ENCODE measurements around the gene IL17REL.

The IL17REL gene

GRCh38 chr22:49966774-49967705 lies 45.5 kb downstream of the IL17REL start:
- no peak for DNase-seq

DNA sequence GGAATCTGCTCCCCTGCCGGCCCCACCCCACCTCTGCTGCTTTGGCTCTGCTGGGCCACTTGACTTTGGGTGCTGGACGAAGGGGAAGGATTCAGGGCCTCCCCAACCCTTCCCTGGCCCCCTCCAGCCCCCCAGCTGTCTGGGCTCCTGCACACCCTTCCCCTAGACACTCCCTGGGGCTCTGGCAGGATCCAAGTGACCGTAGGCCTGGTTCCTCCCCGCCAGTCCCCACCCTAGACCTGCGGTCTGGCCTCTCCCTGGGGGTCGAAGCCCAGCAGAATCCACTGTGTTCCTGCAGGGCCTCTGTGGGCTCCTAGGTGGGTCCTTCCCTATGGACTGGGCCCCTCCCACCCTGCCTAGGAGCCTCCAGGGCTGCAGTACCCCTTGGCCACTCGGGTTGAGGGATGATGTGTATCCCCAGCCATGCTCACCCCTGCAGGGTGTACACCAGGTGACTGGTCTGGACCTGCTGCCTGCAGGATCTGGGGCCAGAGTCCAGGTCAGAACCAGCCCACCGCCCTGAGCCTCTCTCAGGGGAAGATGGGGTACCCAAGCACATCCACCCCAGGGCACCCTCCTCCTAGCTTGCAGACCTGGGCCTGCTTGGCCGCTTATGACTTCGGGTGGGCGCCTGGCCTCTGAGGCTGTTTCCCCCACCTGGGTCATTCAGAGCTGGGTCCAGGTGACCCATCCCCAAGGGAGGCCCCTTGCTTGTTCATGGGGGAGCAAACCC lies 46.4 kb downstream of the IL17REL start:
- no peak for DNase-seq

DNA sequence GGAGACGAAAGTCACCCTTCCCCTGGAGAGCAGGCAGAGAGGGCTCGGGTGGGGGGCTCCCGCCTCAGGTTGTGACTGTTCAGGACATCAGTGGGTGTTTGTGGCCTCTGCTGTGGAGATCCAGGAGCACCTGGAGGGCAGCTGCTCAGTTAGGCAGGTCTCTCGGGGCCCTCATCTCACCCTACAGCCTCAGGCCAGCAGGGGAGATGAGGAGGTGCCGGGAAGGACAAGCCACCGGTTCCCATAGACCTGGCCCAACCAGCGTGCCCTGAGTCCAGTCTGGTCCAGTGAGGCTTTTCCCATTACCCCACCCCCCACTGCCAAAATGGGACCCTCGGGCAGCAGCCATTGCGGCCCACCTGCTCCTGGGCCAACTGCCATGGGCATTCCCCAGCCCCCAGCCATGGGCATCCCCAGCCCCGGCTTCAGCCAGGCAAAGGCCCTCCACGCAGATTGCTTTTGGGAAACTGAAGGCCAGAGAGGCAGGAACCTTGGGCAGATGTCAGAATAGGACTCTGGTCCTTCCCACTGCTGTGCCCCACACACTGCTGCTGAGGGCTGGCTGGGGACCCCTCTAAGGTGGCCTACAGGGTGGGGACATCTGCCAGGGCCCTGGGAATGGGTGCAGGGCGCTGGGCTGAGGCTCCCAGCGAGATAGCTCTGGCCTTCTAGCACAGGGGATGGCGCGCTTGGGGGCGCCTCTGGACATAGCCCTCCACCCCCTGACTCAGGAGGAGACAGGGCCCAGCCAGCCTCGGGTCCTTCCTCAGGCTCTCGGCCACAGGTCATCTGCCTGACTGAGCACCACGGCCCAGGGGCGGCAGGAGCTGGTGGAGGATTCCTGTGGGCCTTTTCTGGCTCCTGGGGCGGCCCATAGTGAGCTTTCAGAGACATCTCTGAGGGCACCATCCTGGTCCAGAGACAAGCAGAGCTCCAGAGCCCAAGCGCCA lies 47.2 kb downstream of the IL17REL start:
- DNase-seq, result no peak

- DNase-seq, result no peak
Observed at GRCh38 chr22:49964136-49965090, 48.2 kb downstream of the IL17REL start.

- no peak for DNase-seq
Observed at GRCh38 chr22:49963647-49964026, 48.9 kb downstream of the IL17REL start.

DNA sequence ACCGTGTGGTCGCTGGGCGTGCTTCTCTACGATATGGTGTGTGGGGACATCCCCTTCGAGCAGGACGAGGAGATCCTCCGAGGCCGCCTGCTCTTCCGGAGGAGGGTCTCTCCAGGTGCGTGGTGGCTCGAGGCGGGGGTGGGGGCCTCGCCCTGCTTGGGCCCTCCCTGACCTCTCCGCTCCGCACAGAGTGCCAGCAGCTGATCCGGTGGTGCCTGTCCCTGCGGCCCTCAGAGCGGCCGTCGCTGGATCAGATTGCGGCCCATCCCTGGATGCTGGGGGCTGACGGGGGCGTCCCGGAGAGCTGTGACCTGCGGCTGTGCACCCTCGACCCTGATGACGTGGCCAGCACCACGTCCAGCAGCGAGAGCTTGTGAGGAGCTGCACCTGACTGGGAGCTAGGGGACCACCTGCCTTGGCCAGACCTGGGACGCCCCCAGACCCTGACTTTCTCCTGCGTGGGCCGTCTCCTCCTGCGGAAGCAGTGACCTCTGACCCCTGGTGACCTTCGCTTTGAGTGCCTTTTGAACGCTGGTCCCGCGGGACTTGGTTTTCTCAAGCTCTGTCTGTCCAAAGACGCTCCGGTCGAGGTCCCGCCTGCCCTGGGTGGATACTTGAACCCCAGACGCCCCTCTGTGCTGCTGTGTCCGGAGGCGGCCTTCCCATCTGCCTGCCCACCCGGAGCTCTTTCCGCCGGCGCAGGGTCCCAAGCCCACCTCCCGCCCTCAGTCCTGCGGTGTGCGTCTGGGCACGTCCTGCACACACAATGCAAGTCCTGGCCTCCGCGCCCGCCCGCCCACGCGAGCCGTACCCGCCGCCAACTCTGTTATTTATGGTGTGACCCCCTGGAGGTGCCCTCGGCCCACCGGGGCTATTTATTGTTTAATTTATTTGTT lies 49.6 kb downstream of the IL17REL start:
- DNase-seq, result no peak

DNA sequence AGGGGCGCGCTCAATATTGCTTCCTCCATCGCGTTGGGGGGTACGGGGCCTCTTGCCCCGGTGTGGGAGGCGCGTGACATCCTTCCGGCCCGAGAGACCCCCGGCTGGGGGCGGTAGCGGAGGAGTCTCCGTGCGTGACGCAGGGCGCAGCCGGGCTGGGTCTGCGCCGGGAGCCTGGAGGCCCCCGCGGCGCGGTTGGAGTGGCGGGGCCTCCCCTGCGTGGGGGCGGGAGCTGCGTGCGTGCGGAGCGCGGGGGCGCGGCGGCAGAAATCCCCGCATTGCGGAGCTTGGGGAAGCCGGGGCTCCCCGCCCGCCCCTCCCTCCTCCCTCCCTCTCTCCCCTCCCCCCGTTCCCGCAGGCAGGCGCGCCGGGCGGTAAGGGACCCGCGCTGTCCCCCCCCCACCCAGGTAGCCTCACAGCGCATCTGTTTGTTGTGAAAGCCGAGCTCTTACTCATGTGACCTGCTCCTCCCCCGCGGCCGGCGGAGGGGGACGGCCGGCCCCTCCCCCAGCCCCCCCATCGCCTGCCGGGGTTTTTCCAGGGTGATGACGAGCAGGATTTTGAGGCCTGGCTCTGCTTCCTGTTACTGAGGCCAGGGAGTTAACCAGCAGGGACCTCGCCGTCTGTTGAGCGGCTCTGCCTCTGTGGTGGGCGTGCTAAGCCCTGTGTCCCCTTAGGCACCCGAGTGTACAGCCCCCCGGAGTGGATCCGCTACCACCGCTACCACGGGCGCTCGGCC lies 50.4 kb downstream of the IL17REL start:
- peak; percentile 93 for DNase-seq

- no peak for DNase-seq
Observed at GRCh38 chr22:49961601-49962011, 51.0 kb downstream of the IL17REL start.

GRCh38 chr22:49961005-49961600 lies 51.5 kb downstream of the IL17REL start:
- DNase-seq, result peak; percentile 20

GRCh38 chr22:49960159-49961004 lies 52.2 kb downstream of the IL17REL start, which contains the start of gene PIM3:
Gene PIM3 (plus strand): TSS chr22:49960772. CDS start chr22:49960948, 176 bp downstream.
- DNase-seq, result peak; percentile 97

GRCh38 chr22:49959782-49960158 lies 52.8 kb downstream of the IL17REL start:
- no peak for DNase-seq

DNA sequence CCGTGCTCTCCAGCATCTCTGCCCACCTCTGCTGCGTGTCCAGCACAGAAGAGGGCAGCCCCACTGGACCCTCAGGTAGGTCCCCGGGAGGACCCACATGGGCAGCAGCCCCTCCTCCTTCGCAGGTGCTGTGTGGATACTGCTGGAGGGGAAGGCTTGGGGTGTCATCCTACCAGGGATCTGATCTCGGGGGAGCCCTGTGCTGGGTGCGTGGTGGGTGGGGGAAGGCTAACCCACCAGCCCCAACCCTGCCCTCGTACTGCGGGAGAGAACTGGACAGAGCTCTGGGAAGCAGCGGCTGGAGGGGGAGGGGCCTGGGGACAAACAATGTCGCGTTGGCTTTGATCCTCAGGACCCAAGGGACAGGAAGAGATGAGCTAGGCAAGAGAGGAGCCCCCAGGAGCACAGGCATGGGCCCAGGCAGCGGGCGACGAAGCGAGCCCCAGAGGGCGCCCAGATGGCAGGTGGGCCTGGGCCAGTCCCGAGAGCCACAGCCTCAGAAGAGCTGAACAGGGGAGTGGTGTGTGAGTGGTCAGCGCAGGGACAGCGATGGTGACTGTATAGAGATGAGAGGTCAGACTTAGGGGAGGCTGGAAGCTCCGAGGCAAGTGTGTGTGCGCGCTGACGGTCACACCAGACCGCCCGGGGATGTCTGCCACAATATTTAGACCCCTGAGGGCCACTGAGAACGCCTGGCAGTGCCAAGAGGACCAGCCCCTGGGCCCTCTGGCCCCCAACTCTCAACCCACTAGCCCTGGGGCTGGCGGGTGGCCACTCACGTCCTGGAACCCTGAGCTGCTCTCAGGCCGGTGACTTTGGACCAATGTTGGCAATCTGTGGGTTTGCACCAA lies 53.4 kb downstream of the IL17REL start:
- no peak for DNase-seq

DNA sequence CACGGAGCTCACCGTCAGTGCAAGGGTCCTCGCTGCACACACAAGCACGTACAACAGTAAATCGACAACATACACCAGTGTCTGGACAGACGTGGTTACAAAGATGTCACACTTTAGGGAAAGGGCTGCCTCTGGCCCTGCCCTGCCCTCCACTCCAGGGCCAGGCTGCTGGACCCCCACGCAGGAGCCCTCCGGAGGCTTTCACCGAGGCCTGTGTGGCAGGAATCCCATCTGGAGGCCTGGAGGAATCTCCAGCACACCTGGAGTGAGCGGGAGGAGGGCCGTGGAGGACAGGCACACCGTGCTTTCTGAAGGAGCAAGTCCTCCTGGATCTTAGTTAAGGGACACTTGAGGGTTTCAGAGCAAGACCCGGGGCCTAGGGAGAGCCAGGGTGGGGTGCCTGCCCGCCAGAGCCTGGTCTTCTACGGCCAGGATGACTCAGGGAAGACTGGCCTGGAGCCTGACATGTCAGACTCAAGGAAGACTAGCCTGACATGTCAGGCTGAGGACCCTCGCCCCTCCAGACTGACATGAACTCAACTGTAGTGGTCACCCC lies 54.1 kb downstream of the IL17REL start:
- no peak for DNase-seq

GRCh38 chr22:49957826-49958365 lies 54.7 kb downstream of the IL17REL start:
- DNase-seq, result no peak

DNA sequence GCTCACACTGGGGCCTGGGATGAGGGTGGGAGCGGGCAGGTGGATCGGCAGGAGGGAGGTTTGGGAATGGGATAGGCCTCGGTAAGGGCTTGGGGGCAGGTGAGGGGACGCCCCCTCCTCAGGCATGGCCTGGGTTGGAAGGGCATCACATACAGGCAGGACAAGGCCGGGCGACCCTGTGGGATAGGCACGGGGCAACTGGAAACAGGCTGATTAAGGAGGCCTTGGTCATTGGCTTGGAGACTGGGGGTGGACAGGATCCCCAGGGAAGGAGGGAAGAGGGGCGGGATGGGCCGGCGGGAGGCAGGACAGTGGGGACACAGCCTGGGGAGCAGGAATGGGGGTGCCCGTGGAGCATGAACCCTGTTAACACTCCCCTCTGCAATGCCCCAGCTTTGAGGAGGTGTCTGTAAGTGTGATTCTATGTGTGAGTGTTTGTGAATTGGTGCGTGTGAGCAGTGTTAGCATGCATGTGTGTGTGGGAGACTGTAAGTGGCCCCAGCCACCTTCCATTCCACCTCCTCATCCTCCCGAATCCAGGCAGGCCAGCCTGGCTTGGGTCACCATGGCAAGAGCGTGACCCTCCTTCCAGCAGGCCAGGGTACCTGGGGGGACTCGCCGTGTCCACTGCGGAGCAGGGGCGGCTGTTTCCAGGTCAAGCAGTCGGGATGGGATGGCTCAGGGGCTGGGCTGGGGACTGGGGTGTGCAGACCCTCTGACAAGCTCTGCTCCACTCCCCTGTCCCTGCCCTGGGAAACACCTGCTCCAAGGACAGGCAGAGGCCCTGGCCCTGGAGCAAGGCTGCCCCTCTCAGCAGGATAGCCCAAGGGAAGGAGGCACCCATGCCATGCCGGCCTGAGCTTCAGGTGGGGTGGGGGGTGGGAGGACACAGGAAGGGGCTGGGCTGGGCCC lies 55.4 kb downstream of the IL17REL start:
- DNase-seq, result no peak
